ENCODE results near the gene CALD1. TPM values are rescaled to one million over a fixed set of nuclear protein-coding genes. Genes with fewer than 3 reads are reported as not detected.
A peak's percentile ranks its signal among the peaks of the same experiment; 100 is the strongest.

Gene CALD1
- total RNA-seq, 1 donor from 2014 or later: 230 TPM

DNA sequence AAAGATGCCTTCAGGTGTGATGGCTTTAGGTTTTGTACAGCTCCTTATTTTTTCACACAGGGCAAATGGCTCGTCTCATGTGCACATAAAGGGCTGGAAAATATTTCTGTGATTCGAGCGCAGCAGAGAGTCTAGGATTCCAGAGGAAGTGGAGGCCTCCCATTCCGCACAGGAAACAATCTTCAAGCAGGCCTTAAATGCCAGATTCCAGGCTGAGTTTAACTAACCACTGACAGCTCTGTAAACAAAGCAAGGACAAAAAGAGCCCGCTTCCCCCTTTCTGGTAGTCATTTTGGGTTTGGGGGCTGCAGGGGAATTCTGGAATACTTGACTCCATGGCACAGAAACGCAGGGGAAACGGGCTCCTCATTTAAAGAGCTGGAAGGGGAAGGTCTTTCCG, 87.2 kb downstream of the CALD1 start:
- peaks cover 2% of the 10 kb centered on the region for H3K27me3 Mint-ChIP-seq (ENCODE audit: unreplicated experiment)
- H3K4me1 Mint-ChIP-seq (ENCODE audit: unreplicated experiment): peaks cover 67% of the 10 kb centered on the region
- peaks cover 27% of the 10 kb centered on the region for H3K36me3 Mint-ChIP-seq (ENCODE audit: low read depth, unreplicated experiment)
- no peaks in the 10 kb centered on the region for H3K9me3 Mint-ChIP-seq (ENCODE audit: unreplicated experiment)
- peak overlapping the region; percentile 88 for H3K4me3 Mint-ChIP-seq (ENCODE audit: unreplicated experiment)
- DNase-seq (ENCODE audit: low spot score): peak; percentile 10
- TF ChIP-seq, protein P1, sequence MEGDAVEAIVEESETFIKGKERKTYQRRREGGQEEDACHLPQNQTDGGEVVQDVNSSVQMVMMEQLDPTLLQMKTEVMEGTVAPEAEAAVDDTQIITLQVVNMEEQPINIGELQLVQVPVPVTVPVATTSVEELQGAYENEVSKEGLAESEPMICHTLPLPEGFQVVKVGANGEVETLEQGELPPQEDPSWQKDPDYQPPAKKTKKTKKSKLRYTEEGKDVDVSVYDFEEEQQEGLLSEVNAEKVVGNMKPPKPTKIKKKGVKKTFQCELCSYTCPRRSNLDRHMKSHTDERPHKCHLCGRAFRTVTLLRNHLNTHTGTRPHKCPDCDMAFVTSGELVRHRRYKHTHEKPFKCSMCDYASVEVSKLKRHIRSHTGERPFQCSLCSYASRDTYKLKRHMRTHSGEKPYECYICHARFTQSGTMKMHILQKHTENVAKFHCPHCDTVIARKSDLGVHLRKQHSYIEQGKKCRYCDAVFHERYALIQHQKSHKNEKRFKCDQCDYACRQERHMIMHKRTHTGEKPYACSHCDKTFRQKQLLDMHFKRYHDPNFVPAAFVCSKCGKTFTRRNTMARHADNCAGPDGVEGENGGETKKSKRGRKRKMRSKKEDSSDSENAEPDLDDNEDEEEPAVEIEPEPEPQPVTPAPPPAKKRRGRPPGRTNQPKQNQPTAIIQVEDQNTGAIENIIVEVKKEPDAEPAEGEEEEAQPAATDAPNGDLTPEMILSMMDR (IDR thresholded peaks at IDR 0.05; ENCODE audit: unreplicated experiment): no peak
- peak overlapping the region; percentile 97 for H3K27ac Mint-ChIP-seq (ENCODE audit: unreplicated experiment)

DNA sequence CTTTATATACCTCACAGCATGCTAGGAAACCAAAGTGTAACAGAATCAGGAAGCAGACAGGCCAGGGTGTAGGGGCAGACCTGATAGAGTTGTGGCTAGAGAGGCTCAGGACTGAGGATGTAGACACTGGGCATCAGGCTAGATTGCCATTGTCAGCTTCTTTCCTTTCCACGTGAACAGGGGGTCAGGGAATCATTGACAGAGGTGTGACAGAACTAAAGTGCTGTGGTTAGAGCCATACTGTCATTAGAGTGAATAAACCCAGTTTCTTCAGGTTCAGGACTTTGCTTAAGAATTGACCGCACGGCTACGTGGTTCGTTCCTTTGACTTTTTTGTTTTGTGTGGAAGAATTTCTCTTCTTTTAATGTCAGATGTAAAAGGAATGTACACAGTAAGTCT, 90.7 kb downstream of the CALD1 start:
- Mint-ChIP-seq H3K27ac (ENCODE audit: unreplicated experiment) (peak overlapping the region; percentile 62), H3K27me3 (ENCODE audit: unreplicated experiment) (no peaks in the 10 kb centered on the region), H3K9me3 (ENCODE audit: unreplicated experiment) (no peaks in the 10 kb centered on the region), H3K36me3 (ENCODE audit: low read depth, unreplicated experiment) (peaks cover 40% of the 10 kb centered on the region), H3K4me1 (ENCODE audit: unreplicated experiment) (peaks cover 75% of the 10 kb centered on the region), H3K4me3 (ENCODE audit: unreplicated experiment) (peak overlapping the region; percentile 58)
- TF ChIP-seq, protein P1 (IDR thresholded peaks at IDR 0.05; ENCODE audit: unreplicated experiment): no peak
- DNase-seq (ENCODE audit: low spot score): no peak

DNA sequence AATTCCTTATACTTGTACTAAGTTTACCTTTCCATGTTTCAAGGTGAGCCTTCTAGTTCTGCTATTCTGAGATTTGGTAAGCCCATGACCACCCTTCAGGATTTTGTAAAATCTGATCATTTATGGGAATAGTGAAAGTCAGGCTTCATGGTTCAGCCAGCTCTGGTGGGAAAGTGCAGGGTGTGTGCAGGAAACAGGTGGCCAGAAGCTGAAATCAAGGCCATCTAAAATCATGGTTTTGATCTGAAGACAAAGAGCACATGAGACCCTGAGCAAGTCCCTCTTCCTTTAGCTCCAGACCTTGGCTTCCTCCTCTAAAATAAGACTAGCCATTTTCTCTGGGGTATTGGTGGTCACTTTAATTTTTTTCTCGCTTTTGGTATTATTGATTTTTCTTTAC, 91.3 kb downstream of the CALD1 start:
- TF ChIP-seq, protein P1 (IDR thresholded peaks at IDR 0.05; ENCODE audit: unreplicated experiment): no peak
- DNase-seq (ENCODE audit: low spot score): no peak
- H3K4me1 Mint-ChIP-seq (ENCODE audit: unreplicated experiment): peaks cover 69% of the 10 kb centered on the region
- no peaks in the 10 kb centered on the region for H3K9me3 Mint-ChIP-seq (ENCODE audit: unreplicated experiment)
- H3K36me3 Mint-ChIP-seq (ENCODE audit: low read depth, unreplicated experiment): peaks cover 45% of the 10 kb centered on the region
- peak overlapping the region; percentile 20 for H3K27ac Mint-ChIP-seq (ENCODE audit: unreplicated experiment)
- no peak overlapping the region for H3K4me3 Mint-ChIP-seq (ENCODE audit: unreplicated experiment)
- H3K27me3 Mint-ChIP-seq (ENCODE audit: unreplicated experiment): no peaks in the 10 kb centered on the region

DNA sequence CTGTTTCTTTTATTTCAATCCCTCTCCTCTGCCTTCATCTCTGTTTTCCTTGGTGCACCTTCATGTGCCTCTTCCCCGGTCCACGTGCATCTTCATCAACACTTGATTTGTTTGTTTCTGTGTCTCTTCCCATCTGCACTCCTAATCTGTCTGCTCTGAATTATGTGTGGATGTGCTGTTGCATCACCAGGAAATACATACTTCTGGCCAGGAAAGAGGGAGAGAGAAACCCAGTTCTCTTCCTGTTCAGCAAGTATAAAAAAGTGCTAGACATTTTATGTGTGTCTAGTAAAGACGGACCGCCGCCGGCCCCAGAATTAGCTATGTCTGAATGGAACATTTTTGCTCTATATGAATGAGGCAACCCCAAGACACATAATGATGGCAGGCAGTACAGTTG, 93.8 kb downstream of the CALD1 start:
- Mint-ChIP-seq H3K27ac (ENCODE audit: unreplicated experiment) (peak overlapping the region; percentile 89), H3K4me1 (ENCODE audit: unreplicated experiment) (peaks cover 50% of the 10 kb centered on the region)
- no peak for DNase-seq (ENCODE audit: low spot score)

DNA sequence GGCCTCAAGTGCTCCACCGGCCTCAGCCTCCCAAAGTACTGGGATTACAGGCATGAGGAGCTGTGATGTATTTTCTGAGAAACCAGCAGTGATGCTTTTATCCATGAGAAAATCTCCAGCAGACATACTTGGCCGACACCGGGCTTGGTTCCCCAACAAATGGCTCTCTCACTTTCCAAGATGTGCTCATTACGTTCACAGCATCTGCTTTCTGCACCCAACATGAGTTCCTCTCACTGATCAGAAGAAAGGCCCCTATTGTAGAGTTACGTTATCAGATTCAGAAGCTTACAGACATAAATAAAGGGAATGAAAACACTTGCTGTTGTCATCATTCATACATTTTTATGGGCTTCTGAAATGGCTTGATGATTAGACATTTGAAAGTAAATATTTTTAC, 95.0 kb downstream of the CALD1 start:
- TF ChIP-seq, protein P1 (IDR thresholded peaks at IDR 0.05; ENCODE audit: unreplicated experiment): no peak
- Mint-ChIP-seq H3K4me1 (ENCODE audit: unreplicated experiment) (peaks cover 38% of the 10 kb centered on the region), H3K27ac (ENCODE audit: unreplicated experiment) (peak overlapping the region; percentile 44)

More for the DNA sequence above, 93.8 kb downstream of the CALD1 start:
- peaks cover 39% of the 10 kb centered on the region for H3K36me3 Mint-ChIP-seq (ENCODE audit: low read depth, unreplicated experiment)
- no peaks in the 10 kb centered on the region for H3K9me3 Mint-ChIP-seq (ENCODE audit: unreplicated experiment)
- TF ChIP-seq, protein P1 (IDR thresholded peaks at IDR 0.05; ENCODE audit: unreplicated experiment): no peak
- peak overlapping the region; percentile 29 for H3K4me3 Mint-ChIP-seq (ENCODE audit: unreplicated experiment)
- no peaks in the 10 kb centered on the region for H3K27me3 Mint-ChIP-seq (ENCODE audit: unreplicated experiment)

More for the DNA sequence above, 95.0 kb downstream of the CALD1 start:
- no peak for DNase-seq (ENCODE audit: low spot score)
- Mint-ChIP-seq H3K36me3 (ENCODE audit: low read depth, unreplicated experiment) (peaks cover 31% of the 10 kb centered on the region), H3K9me3 (ENCODE audit: unreplicated experiment) (no peaks in the 10 kb centered on the region), H3K27me3 (ENCODE audit: unreplicated experiment) (no peaks in the 10 kb centered on the region), H3K4me3 (ENCODE audit: unreplicated experiment) (no peak overlapping the region)

All from endothelial cell (in vitro differentiated cells).